Mammary epithelial cell (primary cell): ENCODE measurements around the gene MAP4K4.

Experiments
- EZH2 ChIP-seq: IDR thresholded peaks from 2 replicates; pipeline ENCODE4 v1.6.1; 2012; ENCODE audit warnings: low read length, inconsistent platforms, borderline replicate concordance
- TF ChIP-seq, protein P1 (sequence below), 2 donors: IDR thresholded peaks in 1 of 2; conservative IDR thresholded peaks in 1 of 2; 2 replicates each; pipeline ENCODE4 v1.5.1; 2011 to 2012; ENCODE audit warnings: inconsistent platforms in 2 of 2, low read length in 2 of 2, mild to moderate bottlenecking in 2 of 2, control low read depth in 1 of 2, low read depth in 1 of 2; ENCODE audit not compliant: insufficient read depth in 1 of 2; ENCODE audit errors: extremely low read depth in 1 of 2

DNA sequence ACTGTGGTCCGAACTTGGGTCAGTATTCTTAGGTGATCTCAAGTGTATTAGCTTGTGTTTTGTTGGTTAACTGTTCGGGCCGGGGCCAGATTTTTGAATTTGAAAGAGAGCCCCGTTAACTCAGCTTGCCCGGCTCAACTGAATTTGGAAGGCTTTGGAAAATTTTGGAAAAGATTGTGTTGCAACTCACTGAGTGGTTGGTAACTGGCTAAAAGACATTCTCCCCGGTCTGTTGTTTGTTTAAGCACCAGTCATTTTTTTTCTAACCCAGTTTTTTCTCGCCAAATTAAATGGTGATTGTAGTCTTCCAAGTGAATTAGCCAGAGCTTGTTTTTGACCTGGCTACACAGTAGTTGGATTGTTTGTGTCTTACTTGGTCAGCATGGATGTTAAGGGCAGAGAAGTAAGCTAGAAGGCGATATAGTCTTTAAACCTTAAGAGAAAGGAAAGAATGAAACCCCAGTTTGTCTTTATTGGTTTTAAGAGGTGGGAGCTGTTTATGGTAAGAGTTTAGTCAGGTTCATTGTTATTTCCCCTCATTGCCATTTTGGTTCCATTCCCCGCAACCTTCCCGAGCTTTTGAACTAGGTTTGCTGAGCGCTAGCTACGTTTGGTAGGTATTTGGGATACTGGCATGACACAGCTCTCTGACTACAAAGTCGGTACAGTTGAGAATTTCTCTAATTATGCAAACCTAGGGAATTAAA, 2.4 kb downstream of the MAP4K4 start:
- no peak for TF ChIP-seq EZH2
- TF ChIP-seq, protein P1, sequence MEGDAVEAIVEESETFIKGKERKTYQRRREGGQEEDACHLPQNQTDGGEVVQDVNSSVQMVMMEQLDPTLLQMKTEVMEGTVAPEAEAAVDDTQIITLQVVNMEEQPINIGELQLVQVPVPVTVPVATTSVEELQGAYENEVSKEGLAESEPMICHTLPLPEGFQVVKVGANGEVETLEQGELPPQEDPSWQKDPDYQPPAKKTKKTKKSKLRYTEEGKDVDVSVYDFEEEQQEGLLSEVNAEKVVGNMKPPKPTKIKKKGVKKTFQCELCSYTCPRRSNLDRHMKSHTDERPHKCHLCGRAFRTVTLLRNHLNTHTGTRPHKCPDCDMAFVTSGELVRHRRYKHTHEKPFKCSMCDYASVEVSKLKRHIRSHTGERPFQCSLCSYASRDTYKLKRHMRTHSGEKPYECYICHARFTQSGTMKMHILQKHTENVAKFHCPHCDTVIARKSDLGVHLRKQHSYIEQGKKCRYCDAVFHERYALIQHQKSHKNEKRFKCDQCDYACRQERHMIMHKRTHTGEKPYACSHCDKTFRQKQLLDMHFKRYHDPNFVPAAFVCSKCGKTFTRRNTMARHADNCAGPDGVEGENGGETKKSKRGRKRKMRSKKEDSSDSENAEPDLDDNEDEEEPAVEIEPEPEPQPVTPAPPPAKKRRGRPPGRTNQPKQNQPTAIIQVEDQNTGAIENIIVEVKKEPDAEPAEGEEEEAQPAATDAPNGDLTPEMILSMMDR (conservative IDR thresholded peaks at IDR 0.05 in 1 of 2, IDR thresholded peaks at IDR 0.05 in 1 of 2; ENCODE audit: extremely low read depth in 1 of 2, insufficient read depth in 1 of 2, low read depth in 1 of 2, low read length in 2 of 2) = no peak
